ENCODE data around the gene ALLC. TPM values are rescaled to one million over a fixed set of nuclear protein-coding genes. Genes with fewer than 3 reads are reported as not detected.

Gene ALLC
- total RNA-seq, 1 donor from 2014 or later, result not detected

DNA sequence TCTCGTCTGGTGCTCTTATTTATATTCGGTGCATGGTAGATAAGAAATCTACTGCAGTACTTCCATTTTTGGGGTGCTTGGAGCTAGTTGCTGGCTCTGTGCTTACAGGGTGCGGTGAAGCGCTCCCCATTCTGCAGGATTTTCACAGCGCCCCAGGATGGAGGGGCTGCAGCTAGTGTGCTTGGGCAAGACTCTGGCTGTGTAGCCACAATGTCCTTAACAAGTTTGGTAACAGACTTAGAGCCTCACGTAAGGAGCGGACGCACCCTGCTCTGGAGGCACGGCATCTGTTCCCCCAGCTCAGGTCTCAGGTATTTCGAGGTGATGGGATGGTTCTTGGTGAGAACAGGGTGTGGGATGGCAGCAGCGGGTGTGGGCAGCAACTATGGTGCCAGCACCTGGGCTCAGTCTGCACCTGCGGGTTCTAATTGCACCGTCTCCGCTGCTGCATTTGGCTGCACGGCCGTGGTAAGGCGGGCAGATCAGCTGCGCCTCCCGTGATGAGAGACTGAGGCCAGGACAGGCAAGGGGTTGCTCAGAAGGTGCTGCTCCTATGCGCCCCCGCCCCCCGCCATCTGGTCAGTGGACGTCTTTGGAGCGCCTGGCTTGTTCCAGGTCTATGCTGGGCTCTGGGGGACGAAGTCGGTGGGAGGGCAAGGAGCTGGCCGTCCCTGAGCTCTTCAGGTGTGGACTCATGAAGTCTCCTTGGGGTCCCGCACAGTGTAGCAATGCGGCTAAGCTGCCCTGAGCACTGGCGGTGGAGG, 20.1 kb upstream of the ALLC start:
- no peak overlapping the region for H3K4me3 Mint-ChIP-seq (ENCODE audit: unreplicated experiment)
- no peaks in the 10 kb centered on the region for H3K9me3 Mint-ChIP-seq (ENCODE audit: unreplicated experiment)
- peaks cover 5% of the 10 kb centered on the region for H3K36me3 Mint-ChIP-seq (ENCODE audit: unreplicated experiment)
- H3K4me1 Mint-ChIP-seq (ENCODE audit: low read depth, unreplicated experiment), result no peaks in the 10 kb centered on the region
- no peak overlapping the region for H3K27ac Mint-ChIP-seq (ENCODE audit: unreplicated experiment)
- TF ChIP-seq, protein P1, sequence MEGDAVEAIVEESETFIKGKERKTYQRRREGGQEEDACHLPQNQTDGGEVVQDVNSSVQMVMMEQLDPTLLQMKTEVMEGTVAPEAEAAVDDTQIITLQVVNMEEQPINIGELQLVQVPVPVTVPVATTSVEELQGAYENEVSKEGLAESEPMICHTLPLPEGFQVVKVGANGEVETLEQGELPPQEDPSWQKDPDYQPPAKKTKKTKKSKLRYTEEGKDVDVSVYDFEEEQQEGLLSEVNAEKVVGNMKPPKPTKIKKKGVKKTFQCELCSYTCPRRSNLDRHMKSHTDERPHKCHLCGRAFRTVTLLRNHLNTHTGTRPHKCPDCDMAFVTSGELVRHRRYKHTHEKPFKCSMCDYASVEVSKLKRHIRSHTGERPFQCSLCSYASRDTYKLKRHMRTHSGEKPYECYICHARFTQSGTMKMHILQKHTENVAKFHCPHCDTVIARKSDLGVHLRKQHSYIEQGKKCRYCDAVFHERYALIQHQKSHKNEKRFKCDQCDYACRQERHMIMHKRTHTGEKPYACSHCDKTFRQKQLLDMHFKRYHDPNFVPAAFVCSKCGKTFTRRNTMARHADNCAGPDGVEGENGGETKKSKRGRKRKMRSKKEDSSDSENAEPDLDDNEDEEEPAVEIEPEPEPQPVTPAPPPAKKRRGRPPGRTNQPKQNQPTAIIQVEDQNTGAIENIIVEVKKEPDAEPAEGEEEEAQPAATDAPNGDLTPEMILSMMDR (IDR thresholded peaks at IDR 0.05; ENCODE audit: partially characterized antibody, unreplicated experiment), result no peak
- no peak for DNase-seq
- H3K27me3 Mint-ChIP-seq (ENCODE audit: unreplicated experiment), result peaks cover 11% of the 10 kb centered on the region

DNA sequence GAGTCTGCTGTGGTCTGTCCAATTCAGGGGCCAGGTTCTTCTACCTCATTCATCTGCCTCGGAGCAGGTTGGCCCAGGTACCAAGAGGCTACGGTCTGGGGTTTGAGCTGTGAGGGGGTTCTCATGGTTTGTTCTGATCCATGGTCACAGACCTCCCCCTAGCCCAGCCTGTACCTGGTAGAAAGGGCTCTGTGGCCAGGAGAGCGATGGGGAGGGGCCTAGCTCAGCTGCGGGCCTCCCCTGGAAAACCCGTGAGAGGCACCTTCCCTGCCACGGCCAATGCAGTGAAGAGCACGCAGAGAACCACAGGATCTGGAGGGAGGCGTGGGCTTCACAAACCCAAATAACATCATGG, 19.6 kb upstream of the ALLC start:
- Mint-ChIP-seq H3K36me3 (ENCODE audit: unreplicated experiment) (peaks cover 5% of the 10 kb centered on the region), H3K27me3 (ENCODE audit: unreplicated experiment) (peaks cover 11% of the 10 kb centered on the region), H3K27ac (ENCODE audit: unreplicated experiment) (no peak overlapping the region), H3K9me3 (ENCODE audit: unreplicated experiment) (no peaks in the 10 kb centered on the region), H3K4me3 (ENCODE audit: unreplicated experiment) (no peak overlapping the region), H3K4me1 (ENCODE audit: low read depth, unreplicated experiment) (peaks cover 1% of the 10 kb centered on the region)
- TF ChIP-seq, protein P1 (IDR thresholded peaks at IDR 0.05; ENCODE audit: partially characterized antibody, unreplicated experiment), result no peak
- no peak for DNase-seq

DNA sequence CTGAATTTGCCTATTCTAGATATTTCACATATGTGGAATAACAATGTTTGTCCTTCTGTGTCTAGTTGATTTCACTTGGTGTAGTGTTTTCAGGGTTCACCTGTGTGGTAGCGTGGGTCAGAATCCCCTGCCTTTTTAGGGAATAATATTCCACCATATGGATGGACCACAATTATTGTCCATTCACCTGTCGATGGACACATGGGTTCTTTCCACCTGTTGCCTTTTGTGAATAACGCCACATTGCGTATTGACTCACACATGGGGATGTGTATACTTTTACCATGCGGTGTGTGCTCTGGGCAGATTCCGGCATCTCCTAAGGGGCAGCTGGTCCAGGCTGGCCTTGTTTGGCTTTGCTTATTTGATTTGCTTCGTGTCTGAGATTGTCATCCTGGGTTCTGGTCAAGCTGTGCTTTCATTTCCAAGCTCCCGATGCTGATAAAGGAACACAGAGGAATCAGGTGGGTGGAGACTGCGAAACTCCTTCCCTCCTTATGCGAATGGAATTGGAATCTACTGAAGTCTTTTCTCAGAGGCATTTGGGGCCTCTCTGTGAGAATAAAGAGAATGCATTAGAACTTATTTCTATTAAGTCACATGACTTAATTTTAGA, 18.9 kb upstream of the ALLC start:
- no peak for DNase-seq
- H3K27ac Mint-ChIP-seq (ENCODE audit: unreplicated experiment), result no peak overlapping the region
- H3K27me3 Mint-ChIP-seq (ENCODE audit: unreplicated experiment), result peaks cover 11% of the 10 kb centered on the region
- TF ChIP-seq, protein P1 (IDR thresholded peaks at IDR 0.05; ENCODE audit: partially characterized antibody, unreplicated experiment), result no peak
- H3K9me3 Mint-ChIP-seq (ENCODE audit: unreplicated experiment), result no peaks in the 10 kb centered on the region
- H3K36me3 Mint-ChIP-seq (ENCODE audit: unreplicated experiment), result peaks cover 5% of the 10 kb centered on the region
- H3K4me1 Mint-ChIP-seq (ENCODE audit: low read depth, unreplicated experiment), result peaks cover 1% of the 10 kb centered on the region
- no peak overlapping the region for H3K4me3 Mint-ChIP-seq (ENCODE audit: unreplicated experiment)

DNA sequence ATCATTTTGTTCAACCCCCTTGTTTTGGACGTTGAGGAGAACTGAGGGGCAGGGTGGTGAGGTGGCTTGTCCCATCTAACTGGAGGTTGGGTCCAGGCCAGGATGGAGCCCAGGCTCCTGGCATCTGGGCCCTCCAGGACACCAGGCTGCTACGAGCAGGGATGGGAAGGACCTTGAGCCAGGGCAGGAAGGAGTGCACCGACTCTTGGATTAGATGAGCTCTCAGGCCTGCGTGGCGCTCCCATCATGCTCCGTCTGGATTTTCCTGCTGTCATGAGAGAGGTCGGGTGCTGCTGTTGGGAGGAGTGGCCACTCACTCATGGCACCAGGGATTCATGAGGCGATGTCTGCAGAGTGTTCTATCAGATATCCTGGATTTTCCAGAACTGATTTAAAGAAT, 18.3 kb upstream of the ALLC start:
- no peaks in the 10 kb centered on the region for H3K9me3 Mint-ChIP-seq (ENCODE audit: unreplicated experiment)
- no peak for DNase-seq
- peaks cover 1% of the 10 kb centered on the region for H3K4me1 Mint-ChIP-seq (ENCODE audit: low read depth, unreplicated experiment)
- H3K4me3 Mint-ChIP-seq (ENCODE audit: unreplicated experiment), result no peak overlapping the region
- no peak overlapping the region for H3K27ac Mint-ChIP-seq (ENCODE audit: unreplicated experiment)
- peaks cover 11% of the 10 kb centered on the region for H3K27me3 Mint-ChIP-seq (ENCODE audit: unreplicated experiment)
- TF ChIP-seq, protein P1 (IDR thresholded peaks at IDR 0.05; ENCODE audit: partially characterized antibody, unreplicated experiment), result no peak
- H3K36me3 Mint-ChIP-seq (ENCODE audit: unreplicated experiment), result peaks cover 5% of the 10 kb centered on the region

DNA sequence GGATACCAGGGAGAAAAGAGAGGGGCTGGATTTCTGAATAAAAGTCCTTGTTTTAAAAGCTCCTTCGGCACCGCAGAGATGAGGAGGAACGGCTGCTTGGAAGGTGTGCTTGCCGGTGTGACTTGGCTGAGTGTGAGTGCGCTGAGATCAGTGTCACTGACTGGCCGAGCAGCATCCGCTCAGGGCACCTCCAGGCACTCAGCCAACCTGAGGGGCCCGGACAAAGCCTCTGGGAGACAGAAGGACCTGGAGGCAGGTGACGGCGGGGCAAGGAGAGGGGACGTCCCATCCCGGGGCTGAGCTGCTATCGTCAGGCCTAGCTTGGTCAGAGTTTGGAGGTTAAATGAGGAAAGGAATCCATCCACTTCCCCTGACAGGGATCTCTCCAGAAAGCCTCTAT, 16.8 kb upstream of the ALLC start:
- peaks cover 9% of the 10 kb centered on the region for H3K27me3 Mint-ChIP-seq (ENCODE audit: unreplicated experiment)
- H3K36me3 Mint-ChIP-seq (ENCODE audit: unreplicated experiment), result peaks cover 5% of the 10 kb centered on the region
- no peaks in the 10 kb centered on the region for H3K9me3 Mint-ChIP-seq (ENCODE audit: unreplicated experiment)
- no peak overlapping the region for H3K4me3 Mint-ChIP-seq (ENCODE audit: unreplicated experiment)
- TF ChIP-seq, protein P1 (IDR thresholded peaks at IDR 0.05; ENCODE audit: partially characterized antibody, unreplicated experiment), result no peak
- no peak for DNase-seq
- no peak overlapping the region for H3K27ac Mint-ChIP-seq (ENCODE audit: unreplicated experiment)
- H3K4me1 Mint-ChIP-seq (ENCODE audit: low read depth, unreplicated experiment), result peaks cover 1% of the 10 kb centered on the region
